DOHH2 (cell line): Measurements from ENCODE around the gene KAT6B.

Source experiments
- H3F3A ChIP-seq: fragments of 200-600 bp; sonication (generic), shearing (Covaris generic); 2 replicates; pipeline ENCODE4 v1.6.0; 2016; ENCODE audit warnings: antibody characterized with exemption, mild to moderate bottlenecking; ENCODE audit not compliant: control insufficient read depth, insufficient read depth
- H3K27ac ChIP-seq: fragments of 200-600 bp; sonication (generic); 2 replicates; pipeline ENCODE4 v1.5.1; 2014; ENCODE audit warnings: low read depth, mild to moderate bottlenecking, low read length, moderate library complexity
- H3K27me3 ChIP-seq: fragments of 200-600 bp; sonication (generic); 2 replicates; pipeline ENCODE4 v1.6.1; 2014; ENCODE audit warnings: mild to moderate bottlenecking, low read length, mixed read lengths; ENCODE audit not compliant: control insufficient read depth
- H3K36me3 ChIP-seq: fragments of 200-600 bp; sonication (generic); 2 replicates; pipeline ENCODE4 v1.6.1; 2014; ENCODE audit warnings: mild to moderate bottlenecking, low read length, moderate library complexity, mixed read lengths; ENCODE audit not compliant: control insufficient read depth
- H3K4me1 ChIP-seq: fragments of 200-600 bp; sonication (generic); 2 replicates; pipeline ENCODE4 v1.6.1; 2014; ENCODE audit warnings: mild to moderate bottlenecking, low read length, mixed read lengths; ENCODE audit not compliant: control insufficient read depth
- H3K4me2 ChIP-seq: fragments of 200-600 bp; sonication (generic); 2 replicates; pipeline ENCODE4 v1.6.0; 2014; ENCODE audit warnings: mild to moderate bottlenecking, low read length, moderate library complexity
- H3K4me3 ChIP-seq: fragments of 200-600 bp; sonication (generic); 2 replicates; pipeline ENCODE4 v1.5.1; 2014; ENCODE audit warnings: mild to moderate bottlenecking, low read length, mixed read lengths
- H3K79me2 ChIP-seq: fragments of 200-600 bp; sonication (generic); 2 replicates; pipeline ENCODE4 v1.6.1; 2014; ENCODE audit warnings: mild to moderate bottlenecking, low read length, mixed read lengths; ENCODE audit not compliant: control insufficient read depth
- H3K9me2 ChIP-seq: fragments of 200-600 bp; sonication (generic); replicated peaks from 2 replicates; pipeline ENCODE4 v1.6.1; 2014; ENCODE audit warnings: mild to moderate bottlenecking, low read length, mixed read lengths; ENCODE audit not compliant: control insufficient read depth
- H3K9me3 ChIP-seq: fragments of 200-600 bp; sonication (generic); 2 replicates; pipeline ENCODE4 v1.6.1; 2014; ENCODE audit warnings: antibody characterized with exemption, low read length, mixed read lengths; ENCODE audit not compliant: control insufficient read depth, insufficient read depth
- H4K20me1 ChIP-seq: fragments of 200-600 bp; sonication (generic); 2 replicates; pipeline ENCODE4 v1.6.0; 2014; ENCODE audit warnings: low read depth, mild to moderate bottlenecking, antibody characterized with exemption, low read length, moderate library complexity; ENCODE audit not compliant: control insufficient read depth, insufficient read depth
- CTCF ChIP-seq: fragments of 200-600 bp; sonication (generic); IDR thresholded peaks from one replicate; pipeline ENCODE4 v1.5.1; 2014; ENCODE audit warnings: antibody characterized with exemption, mild to moderate bottlenecking, low read depth, low read length; ENCODE audit not compliant: poor library complexity, severe bottlenecking
- EZH2phosphoT487 ChIP-seq: fragments of 200-600 bp; sonication (generic); IDR thresholded peaks from 2 replicates; pipeline ENCODE4 v1.6.1; 2017; ENCODE audit warnings: borderline replicate concordance, mild to moderate bottlenecking, antibody characterized with exemption, low read length, moderate library complexity, mixed read lengths

Gene KAT6B

GRCh38 chr10:75013007-75013406 is 186.6 kb downstream of the KAT6B start:
- TF ChIP-seq EZH2phosphoT487 (no peak), CTCF (no peak)
- Histone ChIP-seq H3K79me2 (no peaks in the 10 kb centered on the region), H3F3A (0 out of 2 replicates have a peak, but pooled peaks cover 3% of the 10 kb centered on the region), H3K4me3 (no peak overlapping the region), H3K4me1 (peaks cover 13% of the 10 kb centered on the region), H3K27ac (no peak overlapping the region), H3K9me2 (no peaks in the 10 kb centered on the region), H3K36me3 (no peaks in the 10 kb centered on the region), H3K4me2 (no peak overlapping the region), H3K9me3 (no peaks in the 10 kb centered on the region), H3K27me3 (no peaks in the 10 kb centered on the region), H4K20me1 (no peaks in the 10 kb centered on the region)

GRCh38 chr10:75013522-75013921 is 187.1 kb downstream of the KAT6B start:
- H3F3A ChIP-seq, result 0 out of 2 replicates have a peak, but pooled peaks cover 3% of the 10 kb centered on the region
- no peaks in the 10 kb centered on the region for H3K9me2 ChIP-seq
- H3K4me3 ChIP-seq, result no peak overlapping the region
- no peak overlapping the region for H3K27ac ChIP-seq
- H4K20me1 ChIP-seq, result no peaks in the 10 kb centered on the region
- no peaks in the 10 kb centered on the region for H3K9me3 ChIP-seq
- peaks cover 13% of the 10 kb centered on the region for H3K4me1 ChIP-seq
- H3K79me2 ChIP-seq, result no peaks in the 10 kb centered on the region
- no peak for TF ChIP-seq EZH2phosphoT487
- TF ChIP-seq CTCF, result no peak
- H3K36me3 ChIP-seq, result no peaks in the 10 kb centered on the region
- H3K27me3 ChIP-seq, result no peaks in the 10 kb centered on the region
- H3K4me2 ChIP-seq, result peak overlapping the region; percentile 2; the same call in 1 of the 2 replicates

GRCh38 chr10:75014516-75015230 is 188.3 kb downstream of the KAT6B start:
- no peaks in the 10 kb centered on the region for H3K79me2 ChIP-seq
- no peak for TF ChIP-seq EZH2phosphoT487
- TF ChIP-seq CTCF, result no peak
- H4K20me1 ChIP-seq, result no peaks in the 10 kb centered on the region
- H3K9me2 ChIP-seq, result no peaks in the 10 kb centered on the region
- no peak overlapping the region for H3K27ac ChIP-seq
- no peaks in the 10 kb centered on the region for H3K9me3 ChIP-seq
- no peak overlapping the region for H3K4me2 ChIP-seq
- H3K4me3 ChIP-seq, result no peak overlapping the region
- H3F3A ChIP-seq, result 0 out of 2 replicates have a peak, but pooled peaks cover 3% of the 10 kb centered on the region
- H3K27me3 ChIP-seq, result no peaks in the 10 kb centered on the region
- no peaks in the 10 kb centered on the region for H3K36me3 ChIP-seq
- H3K4me1 ChIP-seq, result peaks cover 10% of the 10 kb centered on the region
